Lower leg skin (tissue), 3 donors: ENCODE results near the gene CILP.
"Not testable (repeated sequence)": the region's sequence is repeated elsewhere in the genome, so short reads cannot be mapped to it uniquely, and the experiment has no call there.

Experiments used
- CTCF ChIP-seq, 3 donors: fragments of 450-650 bp; IDR thresholded peaks; one replicate each; pipeline ENCODE4 v1.5.1; 2016; ENCODE audit warnings: antibody characterized with exemption in 3 of 3, mild to moderate bottlenecking in 3 of 3, moderate library complexity in 2 of 3
- POLR2A ChIP-seq, 2 donors: fragments of 450-650 bp; IDR thresholded peaks; one replicate each; pipeline ENCODE4 v1.6.1; 2016 to 2017; ENCODE audit warnings: antibody characterized with exemption in 2 of 2, mild to moderate bottlenecking in 1 of 2, moderate library complexity in 1 of 2

- not testable (repeated sequence) for TF ChIP-seq CTCF, POLR2A (IDR thresholded peaks at IDR 0.05)
These were observed 25.2 kb upstream of the CILP start for GRCh38 chr15:65236443-65236842.
